Endothelial cell of umbilical vein (primary cell): ENCODE measurements around the gene RHCE. TPM values are rescaled to one million over a fixed set of nuclear protein-coding genes. Genes with fewer than 3 reads are reported as not detected.

Source experiments
- BruUV-seq: library from RNA; stranded (reverse); fragments of 400-500 nt; replicated peaks from 2 replicates; lab custom pipeline; 2021; lab: Mats Ljungman, UMichigan
- CTCF ChIA-PET: fragments of 300-600, 350-600 bp; sonication (Branson Sonifier 250); formaldehyde crosslinking; loops from one replicate; lab custom pipeline; 2021; ENCODE audit warnings: antibody characterized with exemption, inconsistent platforms; lab: Charles Lee
- POLR2A ChIA-PET: fragments of 300-600, 350-600 bp; sonication (Branson Sonifier 250); formaldehyde crosslinking; loops from one replicate; lab custom pipeline; 2021; ENCODE audit warnings: antibody characterized with exemption, inconsistent platforms; lab: Charles Lee
- DNase-seq: peaks from one replicate; pipeline ENCODE4 v3.0.0-alpha.2; 2011; ENCODE audit warnings: low read depth, low spot score
- FAIRE-seq: peaks from 2 replicates; lab custom pipeline; 2011; peaks lifted over from hg19 to GRCh38; lab: Jason Lieb, UNC
- H2AFZ ChIP-seq: 2 replicates; pipeline ENCODE4 v1.6.0; 2012; ENCODE audit warnings: low read depth, low read length, control low read depth, inconsistent platforms
- H3K27ac ChIP-seq: 2 replicates; pipeline ENCODE4 v1.5.1; 2011; ENCODE audit warnings: low read depth, mild to moderate bottlenecking, control low read depth, low read length, moderate library complexity; ENCODE audit not compliant: insufficient read depth
- H3K27me3 ChIP-seq, 2 experiments: 2 replicates each; pipeline versions ENCODE4 v1.6.0 to v1.6.1; 2011; ENCODE audit warnings: low read length in 2 of 2, mixed read lengths in 1 of 2; ENCODE audit not compliant: control insufficient read depth in 2 of 2, insufficient read depth in 2 of 2
- H3K36me3 ChIP-seq, 2 experiments: 2 replicates in 1 of 2; 3 replicates in 1 of 2; pipeline ENCODE4 v1.5.1; 2011; ENCODE audit warnings: low read length in 2 of 2, mild to moderate bottlenecking in 1 of 2, moderate library complexity in 1 of 2; ENCODE audit not compliant: control insufficient read depth in 2 of 2, insufficient read depth in 2 of 2; ENCODE audit errors: extremely low read depth in 1 of 2
- H3K4me1 ChIP-seq: 3 replicates; pipeline ENCODE4 v1.5.1; 2011; ENCODE audit warnings: mild to moderate bottlenecking, low read length; ENCODE audit not compliant: control insufficient read depth, insufficient read depth; ENCODE audit errors: extremely low read depth
- H3K4me2 ChIP-seq: 2 replicates; pipeline ENCODE4 v1.6.1; 2011; ENCODE audit warnings: low read length, control low read depth, mixed read lengths; ENCODE audit not compliant: insufficient read depth
- H3K4me3 ChIP-seq, 3 experiments: fragments of 200-600 bp in 1 of 3; sonication (generic), shearing (Covaris generic) in 1 of 3; replicated peaks in 1 of 3; 2 replicates each; pipeline ENCODE4 v1.5.1; 2011 to 2016; ENCODE audit warnings: control low read depth in 3 of 3, low read length in 3 of 3, mild to moderate bottlenecking in 2 of 3, inconsistent platforms in 1 of 3, low read depth in 1 of 3, moderate library complexity in 1 of 3; ENCODE audit not compliant: insufficient read depth in 1 of 3
- H3K79me2 ChIP-seq: 2 replicates; pipeline ENCODE4 v1.6.0; 2012; ENCODE audit warnings: low read length, inconsistent platforms; ENCODE audit not compliant: control insufficient read depth, insufficient read depth
- H3K9ac ChIP-seq: replicated peaks from 2 replicates; pipeline ENCODE3; 2011; ENCODE audit warnings: low read length, control low read depth; ENCODE audit not compliant: insufficient read depth; ENCODE audit errors: extremely low read depth
- H3K9me1 ChIP-seq: replicated peaks from 3 replicates; pipeline ENCODE4 v1.6.0; 2011; ENCODE audit warnings: mild to moderate bottlenecking, low read length; ENCODE audit not compliant: control insufficient read depth, insufficient read depth; ENCODE audit errors: extremely low read depth
- H3K9me3 ChIP-seq: replicated peaks from 2 replicates; pipeline ENCODE4 v1.5.1; 2012; ENCODE audit warnings: low read length, inconsistent platforms; ENCODE audit not compliant: control insufficient read depth, insufficient read depth
- H4K20me1 ChIP-seq: replicated peaks from 2 replicates; pipeline ENCODE3; 2011; ENCODE audit warnings: mild to moderate bottlenecking, low read length; ENCODE audit not compliant: control insufficient read depth, insufficient read depth; ENCODE audit errors: extremely low read depth
- EZH2 ChIP-seq: IDR thresholded peaks from 2 replicates; pipeline ENCODE4 v1.6.1; 2012; ENCODE audit warnings: borderline replicate concordance, low read depth, mild to moderate bottlenecking, moderate library complexity, low read length, inconsistent platforms; ENCODE audit not compliant: severe bottlenecking
- GATA2 ChIP-seq: IDR thresholded peaks from 2 replicates; pipeline ENCODE4 v1.7.0; 2011; ENCODE audit warnings: low read depth, mild to moderate bottlenecking, moderate library complexity, mixed read lengths, low read length; ENCODE audit not compliant: insufficient read length, insufficient read depth
- JUN ChIP-seq: IDR thresholded peaks from 2 replicates; pipeline ENCODE4 v1.6.1; 2011; ENCODE audit warnings: borderline replicate concordance, low read depth; ENCODE audit not compliant: insufficient read length, insufficient read depth
- MYC ChIP-seq: IDR thresholded peaks from one replicate; pipeline ENCODE4 v1.6.1; 2011; ENCODE audit warnings: mild to moderate bottlenecking, low read depth, low read length
- POLR2AphosphoS5 ChIP-seq: IDR thresholded peaks from 2 replicates; pipeline ENCODE4 v1.6.1; 2012; ENCODE audit warnings: low read depth, mild to moderate bottlenecking, control low read depth, low read length, moderate library complexity; ENCODE audit not compliant: insufficient read depth
- dilution Hi-C: fragments of 300-500 bp; cut with MboI; formaldehyde crosslinking; loops from one replicate; pipeline ENCODE4 v1.15.0; 2019; ENCODE audit warnings: low sequenced_read_pairs; ENCODE audit not compliant: extremely low pct_ligation_motif_present
- intact Hi-C: fragments of 100-400 bp; cut with micrococcal nuclease; formaldehyde crosslinking; loops from one replicate; pipeline ENCODE4 v1.10.0; 2022
- polyA plus RNA-seq, 4 experiments: library from polyadenylated mRNA; depleted of rRNA in 3 of 4; stranded (reverse) in 3 of 4; unstranded in 1 of 4; fragments of >200 nt; gene quantifications; 2 replicates each; pipeline versions ENCODE4 v1.2.1 to v1.2.3, GENCODE V29; 2011 to 2012; ENCODE audit warnings: missing spikeins in 1 of 4
- total RNA-seq: library from RNA; stranded (reverse); gene quantifications from 2 replicates; pipeline ENCODE4 v1.2.3, GENCODE V29; 2021
- TF ChIP-seq, protein P1 (sequence below), 2 donors: IDR thresholded peaks; 1 replicate in 1 of 2; 2 replicates in 1 of 2; pipeline ENCODE4 v1.5.1; 2011; ENCODE audit warnings: low read length in 2 of 2, mild to moderate bottlenecking in 2 of 2, moderate library complexity in 2 of 2, control low read depth in 1 of 2, inconsistent platforms in 1 of 2, low read depth in 1 of 2; ENCODE audit not compliant: insufficient read depth in 1 of 2; ENCODE audit errors: extremely low read depth in 1 of 2

The RHCE gene
- total and polyA plus RNA-seq, 2 donors (not counting 3 experiments of a cell fraction or from before 2014, with no cell fraction given): 0.07 TPM; not detected in 1

DNA sequence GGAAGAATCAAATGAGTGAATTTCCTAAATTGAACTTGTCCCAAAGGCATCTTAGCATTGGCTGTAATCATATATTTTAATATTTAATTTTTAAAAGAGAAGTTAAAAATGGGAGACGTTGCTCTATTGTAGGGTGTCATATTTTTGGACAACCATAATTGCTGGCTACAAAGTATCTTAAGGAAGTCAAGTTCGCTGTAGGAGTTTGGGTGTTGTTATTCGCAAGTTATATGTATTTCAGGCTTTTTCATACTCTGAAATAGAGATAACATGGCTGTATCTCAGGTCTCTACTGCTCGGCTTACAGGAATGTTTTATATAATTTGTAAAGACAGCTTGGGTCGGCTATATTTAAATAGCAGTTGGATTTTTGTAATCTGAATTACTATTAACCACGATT, 81.6 kb downstream of the RHCE start:
- H3K79me2 ChIP-seq: peaks cover 59% of the 10 kb centered on the region
- BruUV-seq: no TSS peak

More for the DNA sequence above, 81.6 kb downstream of the RHCE start:
- Histone ChIP-seq H3K9ac (peak overlapping the region; percentile 99), H2AFZ (peak overlapping the region; percentile 92), H4K20me1 (peaks cover 6% of the 10 kb centered on the region), H3K36me3 (peaks cover 0 to 3% of the 10 kb centered on the region in 2 experiments), H3K4me3 (peak overlapping the region; percentile 74 to 97 (median 85)), H3K27ac (peak overlapping the region; percentile 91), H3K4me2 (peak overlapping the region; percentile 93), H3K27me3 (no peaks in the 10 kb centered on the region), H3K9me3 (no peaks in the 10 kb centered on the region), H3K4me1 (peaks cover 18% of the 10 kb centered on the region), H3K9me1 (no peaks in the 10 kb centered on the region)
- ChIA-PET POLR2A (interaction anchor here (0.5 kb wide), 1 partner anchor 19 kb away, joined by 4 read pairs; no protein-coding TSS in a partner anchor), CTCF (interaction anchor here (1.4 kb wide), 1 partner anchor 14 kb away, joined by 3 read pairs; no protein-coding TSS in a partner anchor)
- FAIRE-seq (no peak), DNase-seq (no peak)
- TF ChIP-seq, protein P1, sequence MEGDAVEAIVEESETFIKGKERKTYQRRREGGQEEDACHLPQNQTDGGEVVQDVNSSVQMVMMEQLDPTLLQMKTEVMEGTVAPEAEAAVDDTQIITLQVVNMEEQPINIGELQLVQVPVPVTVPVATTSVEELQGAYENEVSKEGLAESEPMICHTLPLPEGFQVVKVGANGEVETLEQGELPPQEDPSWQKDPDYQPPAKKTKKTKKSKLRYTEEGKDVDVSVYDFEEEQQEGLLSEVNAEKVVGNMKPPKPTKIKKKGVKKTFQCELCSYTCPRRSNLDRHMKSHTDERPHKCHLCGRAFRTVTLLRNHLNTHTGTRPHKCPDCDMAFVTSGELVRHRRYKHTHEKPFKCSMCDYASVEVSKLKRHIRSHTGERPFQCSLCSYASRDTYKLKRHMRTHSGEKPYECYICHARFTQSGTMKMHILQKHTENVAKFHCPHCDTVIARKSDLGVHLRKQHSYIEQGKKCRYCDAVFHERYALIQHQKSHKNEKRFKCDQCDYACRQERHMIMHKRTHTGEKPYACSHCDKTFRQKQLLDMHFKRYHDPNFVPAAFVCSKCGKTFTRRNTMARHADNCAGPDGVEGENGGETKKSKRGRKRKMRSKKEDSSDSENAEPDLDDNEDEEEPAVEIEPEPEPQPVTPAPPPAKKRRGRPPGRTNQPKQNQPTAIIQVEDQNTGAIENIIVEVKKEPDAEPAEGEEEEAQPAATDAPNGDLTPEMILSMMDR (IDR thresholded peaks at IDR 0.05; ENCODE audit: extremely low read depth in 1 of 2, insufficient read depth in 1 of 2, low read depth in 1 of 2, low read length in 2 of 2): no peak
- TF ChIP-seq MYC (no peak), POLR2AphosphoS5 (no peak), JUN (no peak), EZH2 (no peak), GATA2 (no peak)
- intact Hi-C loops (loop anchor here (2.0 to 5.0 kb wide), 3 partner anchors 78 to 93 kb away; partner anchors contain the start of genes MACO1 and RSRP1), dilution Hi-C loops (no loop called here)
